DOHH2 (cell line): ENCODE measurements around the gene TAF1.

Experiments
- H3F3A ChIP-seq: fragments of 200-600 bp; sonication (generic), shearing (Covaris generic); 2 replicates; pipeline ENCODE4 v1.6.0; 2016; ENCODE audit warnings: antibody characterized with exemption, mild to moderate bottlenecking; ENCODE audit not compliant: control insufficient read depth, insufficient read depth
- H3K27ac ChIP-seq: fragments of 200-600 bp; sonication (generic); 2 replicates; pipeline ENCODE4 v1.5.1; 2014; ENCODE audit warnings: low read depth, mild to moderate bottlenecking, low read length, moderate library complexity
- H3K27me3 ChIP-seq: fragments of 200-600 bp; sonication (generic); 2 replicates; pipeline ENCODE4 v1.6.1; 2014; ENCODE audit warnings: mild to moderate bottlenecking, low read length, mixed read lengths; ENCODE audit not compliant: control insufficient read depth
- H3K36me3 ChIP-seq: fragments of 200-600 bp; sonication (generic); 2 replicates; pipeline ENCODE4 v1.6.1; 2014; ENCODE audit warnings: mild to moderate bottlenecking, low read length, moderate library complexity, mixed read lengths; ENCODE audit not compliant: control insufficient read depth
- H3K4me1 ChIP-seq: fragments of 200-600 bp; sonication (generic); 2 replicates; pipeline ENCODE4 v1.6.1; 2014; ENCODE audit warnings: mild to moderate bottlenecking, low read length, mixed read lengths; ENCODE audit not compliant: control insufficient read depth
- H3K4me2 ChIP-seq: fragments of 200-600 bp; sonication (generic); 2 replicates; pipeline ENCODE4 v1.6.0; 2014; ENCODE audit warnings: mild to moderate bottlenecking, low read length, moderate library complexity
- H3K4me3 ChIP-seq: fragments of 200-600 bp; sonication (generic); 2 replicates; pipeline ENCODE4 v1.5.1; 2014; ENCODE audit warnings: mild to moderate bottlenecking, low read length, mixed read lengths
- H3K79me2 ChIP-seq: fragments of 200-600 bp; sonication (generic); 2 replicates; pipeline ENCODE4 v1.6.1; 2014; ENCODE audit warnings: mild to moderate bottlenecking, low read length, mixed read lengths; ENCODE audit not compliant: control insufficient read depth
- H3K9me2 ChIP-seq: fragments of 200-600 bp; sonication (generic); replicated peaks from 2 replicates; pipeline ENCODE4 v1.6.1; 2014; ENCODE audit warnings: mild to moderate bottlenecking, low read length, mixed read lengths; ENCODE audit not compliant: control insufficient read depth
- H3K9me3 ChIP-seq: fragments of 200-600 bp; sonication (generic); 2 replicates; pipeline ENCODE4 v1.6.1; 2014; ENCODE audit warnings: antibody characterized with exemption, low read length, mixed read lengths; ENCODE audit not compliant: control insufficient read depth, insufficient read depth
- H4K20me1 ChIP-seq: fragments of 200-600 bp; sonication (generic); 2 replicates; pipeline ENCODE4 v1.6.0; 2014; ENCODE audit warnings: low read depth, mild to moderate bottlenecking, antibody characterized with exemption, low read length, moderate library complexity; ENCODE audit not compliant: control insufficient read depth, insufficient read depth
- CTCF ChIP-seq: fragments of 200-600 bp; sonication (generic); IDR thresholded peaks from one replicate; pipeline ENCODE4 v1.5.1; 2014; ENCODE audit warnings: antibody characterized with exemption, mild to moderate bottlenecking, low read depth, low read length; ENCODE audit not compliant: poor library complexity, severe bottlenecking
- EZH2phosphoT487 ChIP-seq: fragments of 200-600 bp; sonication (generic); IDR thresholded peaks from 2 replicates; pipeline ENCODE4 v1.6.1; 2017; ENCODE audit warnings: borderline replicate concordance, mild to moderate bottlenecking, antibody characterized with exemption, low read length, moderate library complexity, mixed read lengths

TAF1 gene

GRCh38 chrX:71432733-71433132 lies 66.6 kb downstream of the TAF1 start:
- Histone ChIP-seq H3K79me2 (no peaks in the 10 kb centered on the region), H3K36me3 (peaks cover 11% of the 10 kb centered on the region; the same call in 1 of the 2 replicates), H3K9me3 (no peaks in the 10 kb centered on the region), H3K27me3 (no peaks in the 10 kb centered on the region), H3K4me1 (no peaks in the 10 kb centered on the region), H3K4me2 (no peak overlapping the region), H3F3A (no peaks in the 10 kb centered on the region), H3K4me3 (no peak overlapping the region), H3K9me2 (no peaks in the 10 kb centered on the region), H3K27ac (no peak overlapping the region), H4K20me1 (no peaks in the 10 kb centered on the region)
- no peak for TF ChIP-seq CTCF
- TF ChIP-seq EZH2phosphoT487, result no peak

- Histone ChIP-seq H3K79me2 (no peaks in the 10 kb centered on the region), H4K20me1 (no peaks in the 10 kb centered on the region), H3K36me3 (peaks cover 7% of the 10 kb centered on the region; the same call in 1 of the 2 replicates), H3K27ac (no peak overlapping the region), H3K27me3 (no peaks in the 10 kb centered on the region), H3K4me1 (peaks cover 15% of the 10 kb centered on the region), H3K9me2 (no peaks in the 10 kb centered on the region), H3K4me3 (no peak overlapping the region), H3K4me2 (no peak overlapping the region), H3F3A (no peaks in the 10 kb centered on the region), H3K9me3 (no peaks in the 10 kb centered on the region)
- TF ChIP-seq EZH2phosphoT487 (no peak), CTCF (no peak)
Observed at GRCh38 chrX:71438750-71439149, 72.6 kb downstream of the TAF1 start.

- H3K4me1 ChIP-seq, result peaks cover 15% of the 10 kb centered on the region
- TF ChIP-seq EZH2phosphoT487 (no peak), CTCF (no peak)
- no peaks in the 10 kb centered on the region for H3K9me2 ChIP-seq
- H3K79me2 ChIP-seq, result no peaks in the 10 kb centered on the region
- H4K20me1 ChIP-seq, result no peaks in the 10 kb centered on the region
- no peak overlapping the region for H3K4me3 ChIP-seq
- H3K9me3 ChIP-seq, result no peaks in the 10 kb centered on the region
- no peak overlapping the region for H3K27ac ChIP-seq
- no peaks in the 10 kb centered on the region for H3F3A ChIP-seq
- H3K4me2 ChIP-seq, result no peak overlapping the region
- H3K36me3 ChIP-seq, result peaks cover 7% of the 10 kb centered on the region; the same call in 1 of the 2 replicates
- no peaks in the 10 kb centered on the region for H3K27me3 ChIP-seq
Observed at GRCh38 chrX:71439420-71439819, 73.3 kb downstream of the TAF1 start.

GRCh38 chrX:71439896-71440295 lies 73.7 kb downstream of the TAF1 start:
- no peaks in the 10 kb centered on the region for H3K27me3 ChIP-seq
- H3K4me1 ChIP-seq, result peaks cover 15% of the 10 kb centered on the region
- no peaks in the 10 kb centered on the region for H4K20me1 ChIP-seq
- 0 out of 2 replicates have a peak, but pooled peaks cover 3% of the 10 kb centered on the region for H3K36me3 ChIP-seq
- H3K79me2 ChIP-seq, result no peaks in the 10 kb centered on the region
- no peaks in the 10 kb centered on the region for H3K9me3 ChIP-seq
- H3K4me3 ChIP-seq, result no peak overlapping the region
- H3K27ac ChIP-seq, result no peak overlapping the region
- TF ChIP-seq CTCF, result no peak
- TF ChIP-seq EZH2phosphoT487, result no peak
- H3F3A ChIP-seq, result no peaks in the 10 kb centered on the region
- no peak overlapping the region for H3K4me2 ChIP-seq
- no peaks in the 10 kb centered on the region for H3K9me2 ChIP-seq
